Skeletal muscle tissue (tissue), 4 donors: ENCODE data around the gene KRTAP10-2. TPM values are rescaled to one million over a fixed set of nuclear protein-coding genes. Genes with fewer than 3 reads are reported as not detected.
"Not testable (repeated sequence)": the region's sequence is repeated elsewhere in the genome, so short reads cannot be mapped to it uniquely, and the experiment has no call there.

Experiments used
- H3K27ac ChIP-seq: one replicate; pipeline ENCODE4 v1.7.0; 2013; ENCODE audit warnings: mild to moderate bottlenecking, low read depth, low read length, inconsistent platforms
- H3K27me3 ChIP-seq, 3 donors: one replicate each; pipeline ENCODE4 v1.7.0; 2013; ENCODE audit warnings: low read length in 3 of 3; ENCODE audit not compliant: control insufficient read depth in 3 of 3, insufficient read depth in 3 of 3
- H3K36me3 ChIP-seq, 3 donors: one replicate each; pipeline ENCODE4 v1.7.0; 2013; ENCODE audit warnings: low read length in 3 of 3; ENCODE audit not compliant: control insufficient read depth in 3 of 3, insufficient read depth in 3 of 3
- H3K4me1 ChIP-seq, 3 donors: one replicate each; pipeline ENCODE4 v1.7.0; 2013; ENCODE audit warnings: low read length in 3 of 3, mild to moderate bottlenecking in 3 of 3; ENCODE audit not compliant: control insufficient read depth in 3 of 3, insufficient read depth in 3 of 3
- H3K4me3 ChIP-seq, 3 donors: one replicate each; pipeline ENCODE4 v1.7.0; 2013; ENCODE audit warnings: low read length in 3 of 3
- H3K9ac ChIP-seq, 3 donors: one replicate each; pipeline ENCODE4 v1.7.0; 2013; ENCODE audit warnings: low read length in 3 of 3, mild to moderate bottlenecking in 3 of 3, moderate library complexity in 2 of 3, low read depth in 1 of 3
- H3K9me3 ChIP-seq, 3 donors: one replicate each; pipeline ENCODE4 v1.7.0; 2013; ENCODE audit warnings: low read length in 3 of 3; ENCODE audit not compliant: control insufficient read depth in 3 of 3
- total RNA-seq: library from RNA; depleted of rRNA; stranded (reverse); fragments of >200 nt; gene quantifications from one replicate; pipeline ENCODE4 v1.2.3, GENCODE V29; 2014
- donor health status: Osteomylitis.

Gene KRTAP10-2
- total RNA-seq, 1 donor from 2014 or later: not detected

- H3K27me3 ChIP-seq: peaks cover 35 to 62% (median 48%) of the 10 kb centered on the region in 3 donors
- H3K9me3 ChIP-seq: peaks cover 0 to 2% (median 0%) of the 10 kb centered on the region in 3 donors
- H3K4me3 ChIP-seq: no peak overlapping the region
- no peak overlapping the region for H3K9ac ChIP-seq
- no peak overlapping the region for H3K27ac ChIP-seq
- H3K36me3 ChIP-seq: no peaks in the 10 kb centered on the region
- H3K4me1 ChIP-seq: peaks cover 3 to 14% (median 6%) of the 10 kb centered on the region in 3 donors
Measured at GRCh38 chr21:44593598-44594405, 42.5 kb upstream of the KRTAP10-2 start.

GRCh38 chr21:44592446-44593311 is 41.4 kb upstream of the KRTAP10-2 start, which contains the start of gene KRTAP10-6:
Gene KRTAP10-6 (minus strand): TSS chr21:44592505. CDS start chr21:44592484, 21 bp downstream.
- H3K27me3 ChIP-seq: peaks cover 31 to 62% (median 38%) of the 10 kb centered on the region in 3 donors

GRCh38 chr21:44591801-44592130 is 40.5 kb upstream of the KRTAP10-2 start:
- Histone ChIP-seq H3K4me1 (peaks cover 3 to 14% (median 6%) of the 10 kb centered on the region in 3 donors), H3K27me3 (peaks cover 28 to 61% (median 38%) of the 10 kb centered on the region in 3 donors)
- not testable (repeated sequence) for H3K27ac ChIP-seq, H3K36me3 ChIP-seq, H3K9ac ChIP-seq, H3K4me3 ChIP-seq, H3K9me3 ChIP-seq

More at GRCh38 chr21:44592446-44593311, 41.4 kb upstream of the KRTAP10-2 start, which contains the start of gene KRTAP10-6:
- Histone ChIP-seq H3K4me3 (peak within 1 kb of the TSS in 1 of 3 donors; percentile 13), H3K4me1 (peaks cover 3 to 14% (median 6%) of the 10 kb centered on the region in 3 donors), H3K36me3 (no peaks in the 10 kb centered on the region), H3K9ac (peak within 1 kb of the TSS in 1 of 3 donors; percentile 8), H3K27ac (no peak within 1 kb of the TSS), H3K9me3 (peaks cover 0 to 2% (median 0%) of the 10 kb centered on the region in 3 donors)

GRCh38 chr21:44590897-44591800 is 39.8 kb upstream of the KRTAP10-2 start:
- H3K27me3 ChIP-seq: peaks cover 28 to 56% (median 38%) of the 10 kb centered on the region in 3 donors
- H3K27ac ChIP-seq, H3K9ac ChIP-seq, H3K4me3 ChIP-seq, H3K36me3 ChIP-seq, H3K9me3 ChIP-seq: not testable (repeated sequence)
- peaks cover 3 to 14% (median 6%) of the 10 kb centered on the region in 3 donors for H3K4me1 ChIP-seq

- no peak overlapping the region for H3K27ac ChIP-seq
- peaks cover 0 to 10% (median 2%) of the 10 kb centered on the region in 3 donors for H3K9me3 ChIP-seq
- peaks cover 32 to 56% (median 42%) of the 10 kb centered on the region in 3 donors for H3K27me3 ChIP-seq
- no peaks in the 10 kb centered on the region for H3K36me3 ChIP-seq
- H3K4me3 ChIP-seq: no peak overlapping the region
- no peak overlapping the region for H3K9ac ChIP-seq
- H3K4me1 ChIP-seq: peaks cover 3 to 14% (median 6%) of the 10 kb centered on the region in 3 donors
Measured at GRCh38 chr21:44590311-44590721, 39.0 kb upstream of the KRTAP10-2 start.

GRCh38 chr21:44589586-44590305 is 38.4 kb upstream of the KRTAP10-2 start:
- H3K27ac ChIP-seq: no peak overlapping the region
- peaks cover 0 to 13% (median 2%) of the 10 kb centered on the region in 3 donors for H3K9me3 ChIP-seq
- H3K9ac ChIP-seq: no peak overlapping the region
- peaks cover 3 to 14% (median 6%) of the 10 kb centered on the region in 3 donors for H3K4me1 ChIP-seq
- H3K36me3 ChIP-seq: no peaks in the 10 kb centered on the region
- H3K4me3 ChIP-seq: no peak overlapping the region
- peaks cover 32 to 54% (median 44%) of the 10 kb centered on the region in 3 donors for H3K27me3 ChIP-seq

- Histone ChIP-seq H3K4me1 (peaks cover 3 to 14% (median 6%) of the 10 kb centered on the region in 3 donors), H3K27ac (no peak overlapping the region), H3K9me3 (peaks cover 0 to 13% (median 2%) of the 10 kb centered on the region in 3 donors), H3K4me3 (no peak overlapping the region), H3K36me3 (no peaks in the 10 kb centered on the region), H3K9ac (no peak overlapping the region), H3K27me3 (peaks cover 27 to 49% (median 46%) of the 10 kb centered on the region in 3 donors)
Measured at GRCh38 chr21:44589094-44589493, 37.8 kb upstream of the KRTAP10-2 start.

- no peak overlapping the region for H3K27ac ChIP-seq
- no peak overlapping the region for H3K9ac ChIP-seq
- H3K27me3 ChIP-seq: peaks cover 18 to 38% (median 35%) of the 10 kb centered on the region in 3 donors
- H3K36me3 ChIP-seq: no peaks in the 10 kb centered on the region
- H3K4me3 ChIP-seq: no peak overlapping the region
- no peaks in the 10 kb centered on the region for H3K4me1 ChIP-seq
- peaks cover 1 to 20% (median 5%) of the 10 kb centered on the region in 3 donors for H3K9me3 ChIP-seq
Measured at GRCh38 chr21:44585892-44586291, 34.6 kb upstream of the KRTAP10-2 start.
